GM23338 (cell line): ENCODE data around the gene ELOVL4.

Experiments used
- EZH2 ChIP-seq: fragments of 200-600 bp; sonication (generic); IDR thresholded peaks from one replicate; pipeline ENCODE4 v1.8.0; 2017; ENCODE audit warnings: antibody characterized with exemption, mild to moderate bottlenecking, low read depth; ENCODE audit not compliant: unreplicated experiment
- EZH2phosphoT487 ChIP-seq: fragments of 200-600 bp; sonication (generic); IDR thresholded peaks from one replicate; pipeline ENCODE4 v1.8.1; 2018; ENCODE audit warnings: antibody characterized with exemption; ENCODE audit not compliant: unreplicated experiment
- NANOG ChIP-seq: IDR thresholded peaks from 2 replicates; pipeline ENCODE4 v1.6.1; 2016; ENCODE audit warnings: antibody characterized with exemption, borderline replicate concordance
- POLR2AphosphoS5 ChIP-seq: IDR thresholded peaks from 2 replicates; pipeline ENCODE4 v1.6.1; 2016; ENCODE audit warnings: antibody characterized with exemption, low read depth
- ZNF331 ChIP-seq: fragments of 250-450 bp; sonication (Bioruptor Pico); IDR thresholded peaks from 2 replicates; pipeline ENCODE4 v1.5.0; 2020; ENCODE audit warnings: low read depth, mild to moderate bottlenecking, moderate library complexity
- TF ChIP-seq, protein P1 (sequence below), 2 experiments: fragments of 200-600 bp in 1 of 2; sonication (generic) in 1 of 2; conservative IDR thresholded peaks; 2 replicates each; pipeline versions ENCODE4 v1.5.1 to v1.6.1; 2016 to 2017; ENCODE audit warnings: antibody characterized with exemption in 2 of 2, low read depth in 2 of 2, mild to moderate bottlenecking in 2 of 2, moderate library complexity in 1 of 2
- TF ChIP-seq, protein P2 (sequence below): IDR thresholded peaks from one replicate; pipeline ENCODE4 v1.6.1; 2018; ENCODE audit warnings: antibody characterized with exemption; ENCODE audit not compliant: unreplicated experiment

DNA sequence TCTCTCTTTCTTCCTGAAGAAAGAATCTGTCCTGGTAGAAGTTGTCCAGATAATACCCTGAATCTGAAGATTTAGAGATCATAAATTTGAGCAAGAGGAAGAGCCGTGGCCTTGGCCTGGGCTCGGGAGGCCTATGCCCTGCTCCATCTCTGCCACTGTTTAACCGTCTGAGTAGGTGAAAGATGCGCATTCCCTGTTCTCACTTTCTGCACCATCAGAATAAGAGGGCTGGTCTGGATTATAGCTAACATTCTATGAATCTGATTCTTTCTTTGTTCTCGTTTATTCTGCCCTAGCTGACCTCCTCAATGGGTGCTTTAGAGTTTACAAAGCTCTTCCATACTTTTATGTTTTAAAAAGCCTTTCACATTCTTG, 51.3 kb downstream of the ELOVL4 start:
- TF ChIP-seq, protein P1, sequence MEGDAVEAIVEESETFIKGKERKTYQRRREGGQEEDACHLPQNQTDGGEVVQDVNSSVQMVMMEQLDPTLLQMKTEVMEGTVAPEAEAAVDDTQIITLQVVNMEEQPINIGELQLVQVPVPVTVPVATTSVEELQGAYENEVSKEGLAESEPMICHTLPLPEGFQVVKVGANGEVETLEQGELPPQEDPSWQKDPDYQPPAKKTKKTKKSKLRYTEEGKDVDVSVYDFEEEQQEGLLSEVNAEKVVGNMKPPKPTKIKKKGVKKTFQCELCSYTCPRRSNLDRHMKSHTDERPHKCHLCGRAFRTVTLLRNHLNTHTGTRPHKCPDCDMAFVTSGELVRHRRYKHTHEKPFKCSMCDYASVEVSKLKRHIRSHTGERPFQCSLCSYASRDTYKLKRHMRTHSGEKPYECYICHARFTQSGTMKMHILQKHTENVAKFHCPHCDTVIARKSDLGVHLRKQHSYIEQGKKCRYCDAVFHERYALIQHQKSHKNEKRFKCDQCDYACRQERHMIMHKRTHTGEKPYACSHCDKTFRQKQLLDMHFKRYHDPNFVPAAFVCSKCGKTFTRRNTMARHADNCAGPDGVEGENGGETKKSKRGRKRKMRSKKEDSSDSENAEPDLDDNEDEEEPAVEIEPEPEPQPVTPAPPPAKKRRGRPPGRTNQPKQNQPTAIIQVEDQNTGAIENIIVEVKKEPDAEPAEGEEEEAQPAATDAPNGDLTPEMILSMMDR (conservative IDR thresholded peaks at IDR 0.05; ENCODE audit: low read depth in 2 of 2), result no peak
- no peak for TF ChIP-seq EZH2
- TF ChIP-seq POLR2AphosphoS5, result no peak
- TF ChIP-seq, protein P2, sequence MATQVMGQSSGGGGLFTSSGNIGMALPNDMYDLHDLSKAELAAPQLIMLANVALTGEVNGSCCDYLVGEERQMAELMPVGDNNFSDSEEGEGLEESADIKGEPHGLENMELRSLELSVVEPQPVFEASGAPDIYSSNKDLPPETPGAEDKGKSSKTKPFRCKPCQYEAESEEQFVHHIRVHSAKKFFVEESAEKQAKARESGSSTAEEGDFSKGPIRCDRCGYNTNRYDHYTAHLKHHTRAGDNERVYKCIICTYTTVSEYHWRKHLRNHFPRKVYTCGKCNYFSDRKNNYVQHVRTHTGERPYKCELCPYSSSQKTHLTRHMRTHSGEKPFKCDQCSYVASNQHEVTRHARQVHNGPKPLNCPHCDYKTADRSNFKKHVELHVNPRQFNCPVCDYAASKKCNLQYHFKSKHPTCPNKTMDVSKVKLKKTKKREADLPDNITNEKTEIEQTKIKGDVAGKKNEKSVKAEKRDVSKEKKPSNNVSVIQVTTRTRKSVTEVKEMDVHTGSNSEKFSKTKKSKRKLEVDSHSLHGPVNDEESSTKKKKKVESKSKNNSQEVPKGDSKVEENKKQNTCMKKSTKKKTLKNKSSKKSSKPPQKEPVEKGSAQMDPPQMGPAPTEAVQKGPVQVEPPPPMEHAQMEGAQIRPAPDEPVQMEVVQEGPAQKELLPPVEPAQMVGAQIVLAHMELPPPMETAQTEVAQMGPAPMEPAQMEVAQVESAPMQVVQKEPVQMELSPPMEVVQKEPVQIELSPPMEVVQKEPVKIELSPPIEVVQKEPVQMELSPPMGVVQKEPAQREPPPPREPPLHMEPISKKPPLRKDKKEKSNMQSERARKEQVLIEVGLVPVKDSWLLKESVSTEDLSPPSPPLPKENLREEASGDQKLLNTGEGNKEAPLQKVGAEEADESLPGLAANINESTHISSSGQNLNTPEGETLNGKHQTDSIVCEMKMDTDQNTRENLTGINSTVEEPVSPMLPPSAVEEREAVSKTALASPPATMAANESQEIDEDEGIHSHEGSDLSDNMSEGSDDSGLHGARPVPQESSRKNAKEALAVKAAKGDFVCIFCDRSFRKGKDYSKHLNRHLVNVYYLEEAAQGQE, result no peak
- TF ChIP-seq EZH2phosphoT487, result no peak
- TF ChIP-seq ZNF331 (CRISPR knock-in tag), result no peak
- no peak for TF ChIP-seq NANOG
